ENCODE data around the gene SPECC1L.

SPECC1L gene

DNA sequence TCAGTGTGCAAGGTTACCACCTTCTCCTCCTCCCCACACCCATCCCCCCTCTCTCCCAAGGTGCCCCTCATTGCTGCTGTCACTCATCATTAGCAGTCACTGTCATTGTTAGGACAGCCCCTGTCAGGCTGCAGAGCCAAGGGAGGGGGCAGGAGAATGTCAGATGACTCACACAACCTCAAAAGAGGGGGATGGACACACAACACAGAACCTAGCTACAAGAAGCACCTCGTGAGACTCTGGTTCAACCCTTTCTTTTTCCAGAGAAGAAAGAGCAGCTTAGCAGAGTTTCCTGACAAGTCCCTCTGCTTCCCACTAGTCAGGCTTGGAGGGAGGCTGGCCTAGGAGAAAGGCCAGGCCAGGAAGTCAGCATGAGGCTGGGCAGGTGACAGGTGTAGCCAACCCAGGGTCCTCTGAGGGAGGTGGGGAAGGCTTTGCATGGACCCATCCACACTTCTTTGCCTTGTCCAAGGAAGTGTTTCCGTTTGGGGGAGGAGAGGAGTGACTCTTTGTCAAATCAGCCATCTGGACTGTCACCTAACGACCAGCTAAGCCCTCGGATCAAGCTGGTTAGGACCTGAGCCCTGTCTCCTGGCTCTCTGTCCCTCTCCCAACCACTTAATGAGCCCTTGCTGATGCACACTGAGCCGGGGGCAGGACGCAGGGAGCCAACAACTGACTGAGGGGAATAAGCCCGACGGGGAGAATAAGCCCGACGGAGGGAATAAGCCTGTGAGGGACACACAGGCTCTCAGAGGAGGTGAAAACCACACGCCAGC is 175.0 kb downstream of the SPECC1L start:
- no peak for DNase-seq

DNA sequence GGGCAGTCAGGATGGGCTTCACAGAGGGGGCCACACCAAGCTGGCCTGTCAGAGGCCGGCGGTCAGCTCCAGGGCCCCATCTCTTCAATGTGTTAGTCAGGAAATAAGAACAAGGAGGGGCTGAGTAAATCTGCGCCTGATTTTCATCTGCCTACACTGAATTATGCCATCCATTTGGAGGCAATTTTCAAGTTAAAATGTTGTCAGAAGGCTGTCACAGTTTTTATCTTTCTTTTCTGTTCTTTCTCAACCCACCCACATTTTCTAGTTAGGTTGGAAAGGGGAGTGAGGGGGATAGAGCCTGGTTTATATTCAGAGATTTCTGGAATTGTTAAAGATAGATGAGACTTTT is 175.6 kb downstream of the SPECC1L start:
- no peak for DNase-seq

DNA sequence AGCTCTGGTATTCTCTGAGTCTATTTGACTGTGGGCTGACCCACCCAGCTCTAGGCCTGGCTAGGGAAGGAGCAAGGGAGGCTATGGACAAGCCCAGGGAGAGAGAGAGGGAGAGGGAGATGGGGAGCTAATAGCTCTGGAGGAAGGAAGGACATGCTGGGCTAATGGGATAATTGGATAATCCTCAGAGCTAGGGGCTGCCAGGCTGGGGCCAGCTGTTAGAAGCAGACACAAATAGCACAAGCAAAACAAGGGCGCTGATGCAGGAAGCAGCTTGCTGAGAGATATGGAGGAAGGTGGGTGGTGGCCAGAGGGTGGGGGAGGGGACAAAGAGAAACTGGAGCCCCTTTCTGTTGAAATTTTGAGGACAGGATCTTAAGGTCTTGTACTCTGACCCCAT is 180.0 kb downstream of the SPECC1L start:
- no peak for DNase-seq

DNA sequence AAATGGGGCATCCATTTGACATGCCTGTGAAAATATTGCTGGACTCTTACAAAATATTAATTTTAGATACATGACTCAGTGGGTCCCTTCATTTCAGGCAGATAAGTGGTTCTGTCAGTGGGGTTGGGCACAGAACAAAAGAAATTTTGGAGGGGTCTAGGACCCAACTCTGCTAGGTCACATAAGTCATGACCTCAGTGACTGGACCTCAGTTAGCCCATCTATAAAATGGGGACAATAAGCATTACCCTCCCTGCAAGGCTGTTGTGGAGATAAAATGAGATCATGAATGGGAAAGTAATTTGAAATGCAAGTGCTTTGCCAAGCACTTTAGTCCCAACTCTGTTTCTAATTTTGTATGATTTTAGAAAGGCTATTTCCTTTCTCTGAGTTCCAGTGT is 180.5 kb downstream of the SPECC1L start:
- no peak for DNase-seq

DNA sequence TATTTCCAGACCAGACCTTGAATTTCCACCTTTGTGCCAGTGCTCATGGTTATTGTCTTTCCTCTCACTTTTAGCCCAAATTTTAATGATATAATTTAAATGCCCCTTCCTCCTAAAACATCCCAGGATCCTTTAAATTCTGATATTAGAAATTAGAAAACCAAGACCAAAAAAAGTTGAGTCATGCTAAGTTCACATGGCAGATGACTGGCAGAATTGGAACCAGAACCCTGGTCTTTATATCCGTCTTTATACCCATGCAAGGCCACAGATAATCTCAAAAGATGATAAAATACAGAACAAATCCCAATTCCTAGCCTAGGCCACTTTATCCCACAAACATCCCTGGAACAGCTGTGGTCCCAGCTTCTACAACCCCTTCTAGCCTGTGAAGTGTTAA is 183.2 kb downstream of the SPECC1L start:
- no peak for DNase-seq

DNA sequence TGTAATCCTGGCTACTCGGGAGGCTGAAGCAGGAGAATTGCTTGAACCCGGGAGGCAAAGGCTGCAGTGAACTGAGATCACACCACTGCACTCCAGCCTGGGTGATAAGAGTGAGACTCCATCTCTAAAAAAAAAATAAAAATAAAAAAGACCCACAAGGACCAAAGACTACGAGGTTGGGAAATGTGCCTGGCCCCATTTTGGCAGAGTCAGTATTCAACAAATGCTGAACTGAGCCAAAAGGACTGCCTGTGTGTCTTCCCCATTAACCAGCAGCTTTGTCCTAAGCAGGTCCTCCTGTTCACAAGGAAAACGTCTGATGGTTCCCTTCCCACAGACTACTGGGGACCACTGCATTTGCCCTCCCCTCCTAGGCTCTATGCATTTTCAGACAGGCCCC is 184.4 kb downstream of the SPECC1L start:
- DNase-seq: no peak

DNA sequence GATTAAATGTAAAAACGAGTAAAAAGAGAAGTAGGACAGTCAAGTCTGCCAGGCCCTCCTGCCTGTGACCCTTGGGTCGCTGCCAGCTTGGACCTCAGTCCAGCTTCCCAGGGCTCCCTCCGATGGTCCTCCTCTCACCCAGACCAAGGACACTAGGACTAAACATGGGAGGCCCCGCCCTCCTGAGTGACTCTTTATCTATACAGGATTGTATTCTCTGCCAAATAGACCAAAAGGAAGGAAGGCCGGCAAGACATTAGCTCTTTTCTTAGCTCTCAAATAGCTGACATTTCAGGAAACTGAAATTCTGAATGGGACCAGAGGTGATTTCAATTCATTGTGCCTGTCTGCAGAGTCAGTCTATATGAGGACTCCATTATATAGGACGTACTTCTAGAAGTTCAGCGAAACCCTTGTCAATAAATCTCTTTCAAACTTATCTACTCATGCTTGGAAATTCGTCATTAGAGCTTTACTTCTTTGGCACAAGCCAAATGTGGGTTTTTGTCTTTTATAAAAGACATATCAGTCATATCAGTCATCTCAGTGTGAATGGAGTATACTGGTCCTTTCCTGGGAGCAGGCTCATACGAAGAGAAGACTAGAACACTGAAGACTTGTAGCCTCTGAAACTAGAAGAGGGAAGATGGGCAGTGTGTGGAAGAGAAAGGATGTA is 185.3 kb downstream of the SPECC1L start:
- no peak for DNase-seq

DNA sequence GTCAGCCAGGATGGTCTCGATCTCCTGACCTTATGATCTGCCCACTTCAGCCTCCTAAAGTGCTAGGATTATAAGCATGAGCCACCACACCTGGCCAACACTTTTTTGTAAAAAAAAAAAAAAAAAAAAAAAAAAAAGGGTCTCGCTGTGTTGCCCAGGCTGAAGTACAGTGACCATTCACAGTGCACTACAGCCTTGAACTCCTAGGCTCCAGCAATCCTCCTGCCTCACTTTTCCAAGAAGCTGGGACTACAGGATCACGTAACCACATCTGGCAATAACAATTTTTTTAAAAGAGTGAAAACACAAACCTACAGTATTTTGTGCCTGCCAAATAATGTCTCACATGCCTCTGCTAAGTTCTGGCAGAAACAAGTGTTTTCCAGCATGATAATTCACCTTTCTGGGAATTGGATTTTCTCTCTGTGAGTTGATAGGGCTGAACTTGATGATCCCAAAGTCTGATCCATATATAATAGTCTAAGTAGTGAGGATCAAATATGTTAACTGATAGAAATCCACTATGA is 187.3 kb downstream of the SPECC1L start:
- no peak for DNase-seq

DNA sequence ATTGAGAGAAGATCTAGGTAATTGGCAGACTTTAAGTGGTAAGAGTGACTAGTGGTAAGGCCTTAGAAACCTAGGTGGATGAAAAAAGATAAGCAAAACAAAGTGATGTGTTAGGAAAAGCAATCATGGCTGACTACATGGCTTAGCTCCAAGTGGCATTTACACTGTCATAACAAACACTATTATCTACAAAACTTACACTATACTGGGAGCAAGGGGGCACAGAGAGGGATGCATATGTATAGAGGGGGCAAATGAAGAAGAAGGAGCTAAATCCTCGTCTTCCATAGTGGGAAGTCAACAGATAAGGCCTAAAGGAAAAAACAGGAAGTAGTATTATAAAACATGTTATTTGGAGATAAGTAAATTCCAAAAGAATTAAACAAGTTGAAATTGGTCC is 189.3 kb downstream of the SPECC1L start:
- DNase-seq: no peak

DNA sequence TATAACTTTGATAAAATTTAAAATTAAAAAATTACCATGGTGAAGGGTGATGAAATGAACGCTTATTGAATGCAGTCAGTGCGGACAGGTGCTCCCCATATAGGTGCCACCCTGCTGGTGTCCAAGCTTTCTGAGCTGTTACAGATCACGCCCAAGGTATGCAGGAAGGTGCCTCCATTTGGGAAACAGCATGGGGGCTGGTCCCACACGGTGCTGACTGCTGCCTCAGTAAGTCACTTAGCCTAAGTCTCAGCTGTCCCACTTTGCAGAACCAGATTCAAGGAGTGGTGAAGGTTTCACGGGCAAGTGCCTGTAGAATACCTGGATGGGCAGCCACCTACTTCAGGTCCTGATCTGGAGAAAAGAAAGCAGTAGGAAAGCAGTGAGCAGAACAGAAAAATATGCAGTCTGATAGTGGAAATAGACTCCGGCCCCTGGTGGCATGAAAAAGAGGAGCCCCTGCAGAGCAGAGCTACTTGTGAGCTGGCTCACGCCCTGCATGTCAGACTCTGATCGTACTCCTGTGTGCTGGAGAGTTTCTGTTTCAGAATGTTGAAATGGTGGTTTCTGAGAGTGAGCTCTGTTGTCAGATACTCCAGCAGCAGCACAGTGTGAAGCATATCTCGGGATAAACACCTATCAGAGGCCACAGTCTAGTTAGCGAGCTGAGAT is 189.9 kb downstream of the SPECC1L start:
- no peak for DNase-seq

DNA sequence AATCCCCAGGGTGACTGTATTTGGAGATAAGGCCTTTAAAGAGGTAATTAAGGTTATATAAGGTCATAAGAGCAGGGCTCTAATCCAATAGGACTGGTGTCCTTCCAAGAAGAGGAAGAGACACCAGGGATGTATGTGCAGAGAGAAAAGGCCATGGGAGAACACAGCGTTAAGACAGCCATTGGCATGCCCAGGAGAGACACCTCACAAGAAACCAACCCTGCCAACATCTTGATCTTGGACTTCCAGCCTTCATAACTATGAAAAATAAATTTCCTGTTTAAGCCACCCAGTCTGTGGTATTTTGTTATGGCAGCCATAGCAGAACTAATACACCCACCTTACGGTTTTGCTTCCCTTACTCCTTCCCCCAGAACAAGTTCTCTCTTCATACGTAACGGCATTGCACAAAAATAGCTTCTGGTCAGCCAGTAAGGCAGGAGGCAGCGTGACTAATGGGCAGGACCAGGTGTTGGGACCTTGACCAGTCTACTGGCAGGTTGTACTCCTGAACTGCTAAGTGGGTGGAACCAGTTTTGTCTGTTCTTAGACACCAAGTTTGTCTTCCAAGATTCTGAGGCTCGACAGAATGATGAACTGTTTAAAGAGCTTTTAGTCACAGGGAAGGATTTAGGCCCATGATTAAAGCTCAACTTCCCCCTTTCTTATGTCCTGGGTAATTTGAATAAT is 192.6 kb downstream of the SPECC1L start:
- no peak for DNase-seq

DNA sequence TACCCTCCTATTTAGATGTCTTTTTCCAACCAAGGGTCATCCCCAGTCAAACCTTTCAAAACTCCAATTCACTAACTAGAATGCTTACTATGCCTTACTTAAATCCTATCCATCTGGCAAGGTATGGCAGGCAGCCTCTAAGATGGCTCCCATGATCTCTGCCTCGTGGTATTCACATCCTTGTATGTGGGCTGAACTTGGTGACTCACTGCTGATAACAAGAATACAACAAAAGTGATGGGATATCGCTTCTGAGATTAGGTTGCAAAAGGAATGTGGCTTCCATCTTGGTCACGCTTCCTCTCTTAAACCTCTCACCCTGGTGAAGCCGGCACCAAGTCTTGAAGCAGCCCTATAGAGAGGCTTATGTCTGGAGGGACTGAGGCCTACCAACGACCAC is 194.9 kb downstream of the SPECC1L start:
- no peak for DNase-seq

DNA sequence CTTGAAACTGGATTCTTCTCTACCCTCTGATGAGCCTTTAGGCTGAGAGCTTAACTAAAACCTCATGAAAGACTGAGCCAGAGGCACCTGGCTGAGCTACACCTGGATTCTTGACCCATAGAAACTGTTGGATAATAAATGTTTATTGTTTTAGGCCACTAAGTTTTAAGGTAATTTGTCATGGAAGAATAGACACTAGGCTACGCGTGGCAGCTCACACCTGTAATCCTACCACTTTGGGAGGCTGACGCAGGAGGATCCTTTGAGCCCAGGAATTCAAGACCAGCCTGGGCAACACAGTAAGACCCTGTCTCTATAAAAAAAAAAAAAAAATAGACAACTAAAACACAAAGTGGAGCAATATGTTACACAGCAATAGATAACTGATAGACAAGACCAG is 195.3 kb downstream of the SPECC1L start:
- no peak for DNase-seq

DNA sequence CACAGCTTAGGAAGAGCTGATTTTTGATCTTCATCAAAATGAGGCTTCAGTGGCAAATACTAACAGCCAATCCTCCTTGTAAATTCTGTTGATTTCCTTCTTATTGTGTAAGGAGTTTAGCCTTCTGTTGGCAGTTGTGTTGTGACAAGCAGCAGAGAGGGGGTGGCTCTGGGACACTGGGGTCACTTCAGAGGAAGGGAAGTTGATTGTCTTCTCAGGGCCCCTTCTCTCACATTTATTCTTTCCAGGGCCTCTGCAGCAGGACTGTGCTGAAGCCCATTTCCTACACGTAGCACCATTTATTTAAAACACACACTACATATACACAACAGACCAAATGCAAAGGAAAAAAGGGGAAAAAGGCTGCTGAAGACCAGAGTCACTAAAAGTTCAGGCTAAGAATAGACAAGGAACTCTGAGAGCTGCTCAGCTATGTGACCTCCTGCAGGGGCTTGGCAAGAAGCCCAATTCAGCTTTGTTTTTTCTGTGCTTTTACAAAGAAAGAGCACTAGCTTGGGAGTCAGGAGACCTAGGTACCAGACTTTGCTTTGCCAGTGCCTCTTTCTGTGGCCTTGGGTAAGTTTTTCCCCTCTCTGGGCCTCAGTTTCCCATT is 196.2 kb downstream of the SPECC1L start:
- DNase-seq: no peak

DNA sequence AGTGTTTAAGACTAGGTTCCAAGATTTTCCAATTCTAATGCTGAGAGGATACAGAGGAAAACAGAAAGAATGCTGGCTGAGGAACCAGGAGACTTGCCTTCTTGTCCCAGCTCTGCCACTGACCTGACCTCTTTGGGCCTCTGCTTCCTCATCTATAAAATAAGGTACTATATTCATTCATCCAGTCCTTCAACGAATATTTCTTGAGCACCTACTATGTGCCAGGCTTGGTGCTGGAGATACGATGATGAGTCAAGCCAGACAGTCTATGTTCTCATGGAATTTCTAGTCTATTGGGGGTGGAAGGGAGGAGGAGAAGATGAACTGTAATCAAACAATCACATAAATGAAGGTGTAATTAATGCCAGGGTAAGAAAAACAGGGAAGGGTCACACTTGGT is 196.7 kb downstream of the SPECC1L start:
- no peak for DNase-seq
